Cardiac septum (tissue), 1 donor: ENCODE results near the gene REP15. TPM values are rescaled to one million over a fixed set of nuclear protein-coding genes. Genes with fewer than 3 reads are reported as not detected.

Source experiments
- total RNA-seq: library from RNA; stranded (reverse); fragmentation: NEBNext Ultra II Directional; extraction: Animal tissue kit (Norgen Biotek cat#: 25700); gene quantifications from one replicate; pipeline ENCODE4 v1.2.1, GENCODE V29; 2021
- donor health status: DM: no; HTN: no; CAD: no.

REP15 gene
- total RNA-seq, 1 donor from 2014 or later: 3.6 TPM

Other genes starting within 250 kb of the REP15 start
- gene SMCO2, start 249.7 kb upstream of the REP15 start, total RNA-seq: 0.38 TPM
- 219 TPM for gene PPFIBP1, start 172.2 kb upstream of the REP15 start, total RNA-seq
- gene MRPS35, start 14.4 kb downstream of the REP15 start, total RNA-seq: 51.5 TPM
- gene KLHL42, start 83.8 kb downstream of the REP15 start, total RNA-seq: 10.3 TPM
- gene MANSC4, start 83.8 kb downstream of the REP15 start, total RNA-seq: not detected